K562 (cell line): ENCODE data around the gene MRTFB. TPM values are rescaled to one million over a fixed set of nuclear protein-coding genes. Genes with fewer than 3 reads are reported as not detected.

Experiments used
- ATAC-seq: fragments of 200-7000 bp; cut with Tn5 transposase; 3 replicates; pipeline ENCODE4 v1.9.1; 2020; ENCODE audit warnings: moderate library complexity
- BruUV-seq: library from RNA; stranded (reverse); fragments of 400-500 nt; replicated peaks from 2 replicates; lab custom pipeline; 2021; lab: Mats Ljungman, UMichigan
- CTCF ChIA-PET: fragments of 300-600 bp; formaldehyde crosslinking; extraction: SDS; loops from one replicate; lab custom pipeline; 2021; ENCODE audit warnings: low intra/inter-chr PET ratio; lab: Yijun Ruan, JAX
- POLR2A ChIA-PET: fragments of 300-600, 350-650 bp; sonication (Branson Sonifier 250); formaldehyde crosslinking; extraction: SDS; loops from one replicate; lab custom pipeline; 2021; ENCODE audit warnings: antibody characterized with exemption, inconsistent platforms; lab: Yijun Ruan, JAX
- DNase-seq, 4 experiments: peaks; one replicate each; pipeline versions ENCODE4 v3.0.0 to v3.0.0-alpha.2; 2011 to 2018; ENCODE audit warnings: low spot score in 3 of 4, mixed read lengths in 3 of 4; ENCODE audit errors: extremely low read depth in 1 of 4
- FAIRE-seq: peaks from 2 replicates; lab custom pipeline; 2011; peaks lifted over from hg19 to GRCh38; lab: Jason Lieb, UNC
- H2AFZ ChIP-seq: 2 replicates; pipeline ENCODE4 v1.6.0; 2011; ENCODE audit warnings: low read depth, low read length, control low read depth, inconsistent platforms
- H3K27ac ChIP-seq: fragments of 200-600 bp; 3 replicates; pipeline ENCODE4 v1.8.0; 2011; ENCODE audit warnings: low read depth, mild to moderate bottlenecking, control low read depth, inconsistent platforms, low read length, moderate library complexity, mixed read lengths; ENCODE audit errors: extremely low read depth
- H3K27me3 ChIP-seq, 2 experiments: fragments of 300-600 bp in 1 of 2; 2 replicates in 1 of 2; 3 replicates in 1 of 2; pipeline versions ENCODE4 v1.6.0 to v1.8.0; 2011; ENCODE audit warnings: inconsistent platforms in 2 of 2, low read length in 2 of 2, mild to moderate bottlenecking in 1 of 2, mixed read lengths in 1 of 2, moderate library complexity in 1 of 2; ENCODE audit not compliant: control insufficient read depth in 2 of 2, insufficient read depth in 2 of 2
- H3K36me3 ChIP-seq: fragments of 300-600 bp; 3 replicates; pipeline ENCODE4 v1.8.0; 2011; ENCODE audit warnings: mild to moderate bottlenecking, low read length, inconsistent platforms; ENCODE audit not compliant: control insufficient read depth, insufficient read depth
- H3K4me1 ChIP-seq, 2 experiments: fragments of 200-600 bp in 1 of 2; replicated peaks in 1 of 2; 2 replicates in 1 of 2; 3 replicates in 1 of 2; pipeline versions ENCODE4 v1.5.1 to v1.8.0; 2011; ENCODE audit warnings: inconsistent platforms in 2 of 2, low read length in 2 of 2, mild to moderate bottlenecking in 1 of 2, mixed read lengths in 1 of 2, moderate library complexity in 1 of 2; ENCODE audit not compliant: control insufficient read depth in 2 of 2, insufficient read depth in 2 of 2
- H3K4me2 ChIP-seq: 2 replicates; pipeline ENCODE4 v1.6.1; 2011; ENCODE audit warnings: low read length, control low read depth, inconsistent platforms, mixed read lengths; ENCODE audit not compliant: insufficient read depth
- H3K4me3 ChIP-seq: fragments of 200-600 bp; sonication (generic), shearing (Covaris generic); 2 replicates; pipeline ENCODE4 v1.5.1; 2016; ENCODE audit warnings: control low read depth, inconsistent platforms
- H3K79me2 ChIP-seq: fragments of 200-600 bp; 3 replicates; pipeline ENCODE4 v1.8.0; 2011; ENCODE audit warnings: low read length, inconsistent platforms; ENCODE audit not compliant: control insufficient read depth, insufficient read depth
- H3K9ac ChIP-seq, 2 experiments: 2 replicates each; pipeline versions ENCODE4 v1.6.0 to v1.6.1; 2011; ENCODE audit warnings: low read depth in 2 of 2, low read length in 2 of 2, control low read depth in 1 of 2, inconsistent platforms in 1 of 2, mild to moderate bottlenecking in 1 of 2, mixed read lengths in 1 of 2; ENCODE audit not compliant: insufficient read depth in 1 of 2
- H3K9me1 ChIP-seq: one replicate; pipeline ENCODE4 v1.6.0; 2011; ENCODE audit warnings: inconsistent platforms, mild to moderate bottlenecking, low read length, moderate library complexity; ENCODE audit not compliant: control insufficient read depth, insufficient read depth
- H3K9me3 ChIP-seq: replicated peaks from 2 replicates; pipeline ENCODE4 v1.5.1; 2011; ENCODE audit warnings: low read depth, low read length, inconsistent platforms; ENCODE audit not compliant: control insufficient read depth, insufficient read depth
- H4K20me1 ChIP-seq: replicated peaks from 2 replicates; pipeline ENCODE4 v1.6.1; 2011; ENCODE audit warnings: low read length, inconsistent platforms, mixed read lengths; ENCODE audit not compliant: control insufficient read depth, insufficient read depth
- BACH1 ChIP-seq: fragments of 200-800 bp; sonication (Bioruptor generic); IDR thresholded peaks from 2 replicates; pipeline ENCODE4 v1.6.1; 2016; ENCODE audit warnings: missing genetic modification characterization, missing compliant biosample characterization
- PCBP2 ChIP-seq: fragments of 200-400 bp; formaldehyde crosslinking; IDR thresholded peaks from 2 replicates; pipeline ENCODE4 v1.6.1; 2018; ENCODE audit warnings: low read length, low read depth, mild to moderate bottlenecking, moderate library complexity; ENCODE audit not compliant: poor library complexity, severe bottlenecking
- RBFOX2 ChIP-seq: fragments of 200-400 bp; formaldehyde crosslinking; IDR thresholded peaks from 2 replicates; pipeline ENCODE4 v1.6.1; 2017; ENCODE audit warnings: low read depth, mild to moderate bottlenecking, low read length, moderate library complexity
- STAT6 ChIP-seq: sonication (generic); formaldehyde crosslinking; IDR thresholded peaks from 2 replicates; pipeline ENCODE4 v1.8.1; 2023; ENCODE audit warnings: mild to moderate bottlenecking, missing genetic modification reagents
- TFE3 ChIP-seq: fragments of 450-650 bp; formaldehyde crosslinking; IDR thresholded peaks from 2 replicates; pipeline ENCODE4 v1.4.0; 2020; ENCODE audit warnings: mild to moderate bottlenecking, mixed read lengths
- UBTF ChIP-seq, 2 experiments: IDR thresholded peaks; 2 replicates each; pipeline ENCODE4 v1.6.1; 2012; ENCODE audit warnings: improper control_type of control experiment in 2 of 2, low read depth in 2 of 2, low read length in 2 of 2, borderline replicate concordance in 1 of 2
- VEZF1 ChIP-seq: fragments of 200-800 bp; sonication (Bioruptor generic); IDR thresholded peaks from 2 replicates; pipeline ENCODE4 v1.6.1; 2017; ENCODE audit warnings: missing genetic modification characterization, missing compliant biosample characterization
- ZBTB26 ChIP-seq: fragments of 450-650 bp; formaldehyde crosslinking; IDR thresholded peaks from 2 replicates; pipeline ENCODE4 v1.4.0; 2022; ENCODE audit warnings: missing genetic modification characterization
- ZNF431 ChIP-seq: sonication (generic); formaldehyde crosslinking; IDR thresholded peaks from 2 replicates; pipeline ENCODE4 v1.8.0; 2022; ENCODE audit warnings: mild to moderate bottlenecking, missing genetic modification reagents
- ZNF696 ChIP-seq: fragments of 250-450 bp; sonication (Bioruptor Pico); conservative IDR thresholded peaks from 2 replicates; pipeline ENCODE4 v1.4.0; 2020; ENCODE audit warnings: mild to moderate bottlenecking, moderate library complexity
- WGBS: fragments of 100-300 bp; shearing (Covaris generic); methylation state at CpG from one replicate; pipeline ENCODE4 v1.1.6; 2016; ENCODE audit warnings: low coverage, mixed read lengths; ENCODE audit not compliant: insufficient coverage; ENCODE audit errors: missing lambda C conversion rate; 5-methylcytosine and 5-hydroxymethylcytosine counted together
- in situ Hi-C: fragments of 300-500 bp; cut with MboI; formaldehyde crosslinking; loops from 4 replicates; pipeline ENCODE4 v1.15.0; 2018; ENCODE audit warnings: inconsistent platforms, mixed read lengths
- intact Hi-C: fragments of 100-400 bp; cut with micrococcal nuclease; formaldehyde crosslinking; loops from 2 replicates; pipeline ENCODE4 v1.14.2; 2022
- polyA plus RNA-seq, 8 experiments: library from polyadenylated mRNA; depleted of rRNA in 4 of 8; stranded (reverse) in 5 of 8; unstranded in 3 of 8; fragments of >200 nt; fragmentation: Nextera tagmentation in 2 of 8; fragmentation: Illumina TruSeq in 1 of 8; extraction: Ambion mirVana in 2 of 8; extraction: Trizol in 1 of 8; gene quantifications; 2 replicates each; pipeline versions ENCODE4 v1.2.1 to v1.2.3, GENCODE V29; 2011 to 2014; ENCODE audit warnings: inconsistent platforms in 1 of 8, missing spikeins in 1 of 8
- total RNA-seq, 7 experiments: library from RNA; depleted of rRNA in 6 of 7; stranded (reverse); fragments of >200 nt in 6 of 7; fragmentation: Illumina TruSeq in 2 of 7; extraction: Trizol in 2 of 7; gene quantifications; 2 replicates each; pipeline versions ENCODE4 v1.2.1 to v1.2.3, GENCODE V29; 2011 to 2021; ENCODE audit warnings: low replicate concordance in 1 of 7

Gene MRTFB
- total and polyA plus RNA-seq, 9 of the 15 experiments (the other 6 are each of a cell fraction or from before 2014, with no cell fraction given) = 2.2 to 12.7 (median 7.0) TPM

GRCh38 chr16:14087590-14088154 is 16.6 kb downstream of the MRTFB start:
- H3K4me3 ChIP-seq = no peak overlapping the region
- FAIRE-seq = no peak
- H3K4me2 ChIP-seq = no peak overlapping the region
- peaks cover 12% of the 10 kb centered on the region; the same call in 2 of the 3 replicates for H3K79me2 ChIP-seq
- CTCF ChIA-PET = no interaction called here
- no peaks in the 10 kb centered on the region for H4K20me1 ChIP-seq
- no TSS peak for BruUV-seq
- 49% methylated on average over 3 of the region's 3 CpGs for WGBS
- no peaks in the 10 kb centered on the region for H3K27me3 ChIP-seq
- no peaks in the 10 kb centered on the region; a peak in 1 of 5 replicates for H3K4me1 ChIP-seq
- ATAC-seq = no peak
- H3K27ac ChIP-seq = no peak overlapping the region
- no peaks in the 10 kb centered on the region for H3K36me3 ChIP-seq
- DNase-seq = no peak
- in situ Hi-C loops = no loop called here
- POLR2A ChIA-PET = interaction anchor here (1.0 kb wide), 1 partner anchor 13 kb away, joined by 3 read pairs; no protein-coding TSS in a partner anchor
- H2AFZ ChIP-seq = no peak overlapping the region
- H3K9me3 ChIP-seq = no peaks in the 10 kb centered on the region
- intact Hi-C loops = no loop called here
- H3K9me1 ChIP-seq = no peaks in the 10 kb centered on the region
- no peak overlapping the region for H3K9ac ChIP-seq
- TF ChIP-seq UBTF (IDR thresholded peaks at IDR 0.05; ENCODE audit: borderline replicate concordance in 1 of 2, low read depth in 2 of 2, low read length in 2 of 2) (no peak), RBFOX2 (no peak), VEZF1 (CRISPR knock-in tag) (no peak), ZNF431 (CRISPR knock-in tag) (no peak), STAT6 (CRISPR knock-in tag) (no peak), TFE3 (no peak), PCBP2 (no peak), BACH1 (tag) (no peak), ZBTB26 (CRISPR knock-in tag) (no peak), ZNF696 (CRISPR knock-in tag) (no peak)
